ENCODE results near the gene DKK3.

Gene DKK3

DNA sequence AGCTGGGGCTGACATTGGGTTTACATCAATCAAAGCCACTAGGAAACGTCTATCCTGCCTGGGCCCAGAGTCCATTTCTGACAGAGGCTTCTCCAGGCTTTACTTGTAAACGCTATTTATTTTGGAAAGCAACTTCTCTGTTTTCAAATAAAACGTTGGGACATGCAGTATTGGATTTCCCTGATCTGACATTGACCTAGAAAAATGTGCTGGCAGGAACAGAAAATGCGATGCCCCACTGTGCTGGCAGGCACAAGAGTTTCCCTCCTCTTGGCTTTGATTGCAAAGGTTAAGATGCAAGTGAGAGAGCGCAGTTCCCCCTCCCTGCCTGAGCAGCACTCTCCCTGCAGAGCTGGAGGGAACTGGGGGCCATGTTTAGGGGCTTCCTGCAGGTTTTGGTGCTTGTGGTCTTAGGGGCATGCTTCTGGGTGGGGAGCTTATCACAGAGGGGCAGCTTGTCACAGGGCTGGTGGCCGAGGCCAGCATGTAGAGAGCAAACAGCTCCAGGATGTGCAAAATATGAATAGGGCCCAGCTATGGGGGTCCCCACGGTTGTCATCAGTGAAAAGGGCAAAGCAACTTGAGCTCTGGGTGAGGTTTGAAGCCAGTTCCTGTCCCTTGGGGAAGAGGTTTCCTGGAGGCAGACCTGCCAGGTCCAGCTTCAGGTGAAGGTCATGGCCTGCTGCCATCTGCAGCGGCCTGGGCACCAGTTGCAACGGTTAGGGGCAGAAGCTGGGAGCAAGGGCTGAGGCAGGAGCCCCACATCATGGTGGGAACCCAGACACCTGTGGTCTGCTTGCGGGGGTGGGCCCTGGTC is 42.3 kb upstream of the DKK3 start:
- H2AFZ ChIP-seq (ENCODE audit: low read length) = peak overlapping the region; percentile 18
- DNase-seq (ENCODE audit: low spot score) = no peak
- no peak overlapping the region for H3K4me3 ChIP-seq (ENCODE audit: low read length in 2 of 2)

GRCh38 chr11:12048936-12049790 is 40.7 kb upstream of the DKK3 start:
- H3K79me1 ChIP-seq (ENCODE audit: low read depth, low read length) = no peaks in the 10 kb centered on the region
- H3K4ac ChIP-seq (ENCODE audit: low read length) = no peak overlapping the region
- H3K9me3 ChIP-seq (replicated peaks in 1 of 2; ENCODE audit: control insufficient read depth in 2 of 2, insufficient read depth in 1 of 2, low read depth in 1 of 2, low read length in 2 of 2) = no peaks in the 10 kb centered on the region
- no peak overlapping the region for H3K4me3 ChIP-seq (ENCODE audit: low read length in 2 of 2)
- H3K9ac ChIP-seq (ENCODE audit: low read depth, low read length, poor library complexity) = peak overlapping the region; percentile 22
- DNase-seq (ENCODE audit: low spot score) = no peak
- no peak overlapping the region for H3K23ac ChIP-seq (ENCODE audit: low read depth, low read length, poor library complexity)
- H3K4me2 ChIP-seq (ENCODE audit: insufficient read depth, low read length, poor library complexity, severe bottlenecking) = no peak overlapping the region
- WGBS, 2 donors (ENCODE audit: extremely low coverage in 2 of 2, insufficient read length in 2 of 2, insufficient replicate concordance in 1 of 2) = no CpG with 5 or more reads among the region's 18 CpGs
- no peak overlapping the region for H4K8ac ChIP-seq (ENCODE audit: low read depth, low read length)
- H2AFZ ChIP-seq (ENCODE audit: low read length) = no peak overlapping the region
- H3K4me1 ChIP-seq (ENCODE audit: control insufficient read depth in 2 of 2, insufficient read depth in 1 of 2, low read depth in 1 of 2, low read length in 2 of 2) = no peaks in the 10 kb centered on the region
- no peak overlapping the region for H3K14ac ChIP-seq (ENCODE audit: low read length)
- H3K27ac ChIP-seq (replicated peaks; ENCODE audit: low read length) = no peak overlapping the region
- H3K27me3 ChIP-seq (ENCODE audit: control insufficient read depth in 3 of 3, insufficient read depth in 3 of 3, low read depth in 1 of 3, low read length in 3 of 3) = peaks cover 0 to 3% (median 0%) of the 10 kb centered on the region in 3 experiments
- H4K91ac ChIP-seq (ENCODE audit: low read depth, low read length, poor library complexity) = no peak overlapping the region
- no peak overlapping the region for H2BK120ac ChIP-seq (ENCODE audit: low read depth, low read length)
- no peak overlapping the region for H3K18ac ChIP-seq (ENCODE audit: low read length)
- no peak overlapping the region for H2BK5ac ChIP-seq (ENCODE audit: low read length)
- H3K36me3 ChIP-seq (replicated peaks in 1 of 2; ENCODE audit: control insufficient read depth in 2 of 2, insufficient read depth in 2 of 2, low read length in 2 of 2) = no peaks in the 10 kb centered on the region
- H2AK5ac ChIP-seq (ENCODE audit: low read depth, low read length) = no peak overlapping the region
- no peak overlapping the region for H2BK12ac ChIP-seq (ENCODE audit: low read length)
- H2BK15ac ChIP-seq (ENCODE audit: low read length) = no peak overlapping the region

More for the DNA sequence above, 42.3 kb upstream of the DKK3 start:
- Histone ChIP-seq H3K4me1 (ENCODE audit: control insufficient read depth in 2 of 2, insufficient read depth in 1 of 2, low read depth in 1 of 2, low read length in 2 of 2) (no peaks in the 10 kb centered on the region), H3K18ac (ENCODE audit: low read length) (peak overlapping the region; percentile 29), H3K9ac (ENCODE audit: low read depth, low read length, poor library complexity) (no peak overlapping the region), H2BK120ac (ENCODE audit: low read depth, low read length) (no peak overlapping the region), H3K9me3 (replicated peaks in 1 of 2; ENCODE audit: control insufficient read depth in 2 of 2, insufficient read depth in 1 of 2, low read depth in 1 of 2, low read length in 2 of 2) (no peaks in the 10 kb centered on the region), H4K91ac (ENCODE audit: low read depth, low read length, poor library complexity) (no peak overlapping the region), H3K79me1 (ENCODE audit: low read depth, low read length) (no peaks in the 10 kb centered on the region), H2BK5ac (ENCODE audit: low read length) (no peak overlapping the region), H3K36me3 (replicated peaks in 1 of 2; ENCODE audit: control insufficient read depth in 2 of 2, insufficient read depth in 2 of 2, low read length in 2 of 2) (no peaks in the 10 kb centered on the region), H2BK12ac (ENCODE audit: low read length) (no peak overlapping the region), H2AK5ac (ENCODE audit: low read depth, low read length) (peak overlapping the region; percentile 24), H3K27ac (replicated peaks; ENCODE audit: low read length) (no peak overlapping the region), H3K4ac (ENCODE audit: low read length) (no peak overlapping the region), H3K27me3 (ENCODE audit: control insufficient read depth in 3 of 3, insufficient read depth in 3 of 3, low read depth in 1 of 3, low read length in 3 of 3) (peaks cover 0 to 3% (median 0%) of the 10 kb centered on the region in 3 experiments), H3K14ac (ENCODE audit: low read length) (no peak overlapping the region), H3K23ac (ENCODE audit: low read depth, low read length, poor library complexity) (no peak overlapping the region), H3K4me2 (ENCODE audit: insufficient read depth, low read length, poor library complexity, severe bottlenecking) (no peak overlapping the region), H2BK15ac (ENCODE audit: low read length) (no peak overlapping the region), H4K8ac (ENCODE audit: low read depth, low read length) (no peak overlapping the region)
- no CpG with 5 or more reads among the region's 10 CpGs for WGBS, 2 donors (ENCODE audit: extremely low coverage in 2 of 2, insufficient read length in 2 of 2, insufficient replicate concordance in 1 of 2)

DNA sequence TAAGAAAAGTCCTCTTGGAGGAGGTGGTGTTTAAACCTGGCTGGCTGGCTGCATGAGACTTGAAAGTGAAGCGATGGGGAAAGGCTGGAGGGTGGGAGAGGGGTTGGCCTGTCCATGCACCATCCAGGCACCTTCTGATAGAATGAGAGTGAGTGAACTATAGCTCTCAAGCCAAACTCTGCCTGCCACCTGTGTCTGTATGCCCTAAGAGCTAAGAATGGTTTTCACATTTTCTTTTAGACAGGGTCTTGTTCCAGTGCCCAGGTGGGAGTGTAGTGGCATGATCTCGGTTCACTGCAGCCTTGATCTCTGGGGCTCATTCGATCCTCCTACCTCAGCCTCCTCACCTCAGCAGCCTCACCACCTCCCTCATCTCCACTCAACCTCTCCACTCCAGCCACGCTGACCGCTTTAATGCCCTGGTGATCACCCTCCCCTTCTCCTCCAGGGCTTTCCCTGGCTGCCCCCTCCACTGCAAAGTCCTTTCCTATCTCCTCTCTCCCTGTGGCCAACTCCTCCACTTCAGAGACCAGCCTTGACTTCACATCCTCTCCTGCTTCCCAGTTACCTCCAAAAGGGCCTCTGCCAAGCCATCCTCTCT is 38.3 kb upstream of the DKK3 start:
- H3K4me1 ChIP-seq (ENCODE audit: control insufficient read depth in 2 of 2, insufficient read depth in 1 of 2, low read depth in 1 of 2, low read length in 2 of 2) = peaks cover 2 to 12% of the 10 kb centered on the region in 2 donors
- peak overlapping the region; percentile 77 for H2AFZ ChIP-seq (ENCODE audit: low read length)
- H2BK12ac ChIP-seq (ENCODE audit: low read length) = no peak overlapping the region
- H2BK120ac ChIP-seq (ENCODE audit: low read depth, low read length) = no peak overlapping the region
- H3K9ac ChIP-seq (ENCODE audit: low read depth, low read length, poor library complexity) = no peak overlapping the region
- H4K91ac ChIP-seq (ENCODE audit: low read depth, low read length, poor library complexity) = peak overlapping the region; percentile 35
- no peak overlapping the region for H2BK5ac ChIP-seq (ENCODE audit: low read length)
- H3K9me3 ChIP-seq (replicated peaks in 1 of 2; ENCODE audit: control insufficient read depth in 2 of 2, insufficient read depth in 1 of 2, low read depth in 1 of 2, low read length in 2 of 2) = peaks cover 0 to under 1% of the 10 kb centered on the region in 2 donors
- H3K4ac ChIP-seq (ENCODE audit: low read length) = no peak overlapping the region
- H3K23ac ChIP-seq (ENCODE audit: low read depth, low read length, poor library complexity) = no peak overlapping the region
- H3K18ac ChIP-seq (ENCODE audit: low read length) = no peak overlapping the region
- WGBS, 2 donors (ENCODE audit: extremely low coverage in 2 of 2, insufficient read length in 2 of 2, insufficient replicate concordance in 1 of 2) = no CpG with 5 or more reads among the region's 5 CpGs
- no peak overlapping the region for H3K27ac ChIP-seq (replicated peaks; ENCODE audit: low read length)
- peaks cover 0 to 3% (median 0%) of the 10 kb centered on the region in 3 experiments for H3K27me3 ChIP-seq (ENCODE audit: control insufficient read depth in 3 of 3, insufficient read depth in 3 of 3, low read depth in 1 of 3, low read length in 3 of 3)
- H3K36me3 ChIP-seq (replicated peaks in 1 of 2; ENCODE audit: control insufficient read depth in 2 of 2, insufficient read depth in 2 of 2, low read length in 2 of 2) = no peaks in the 10 kb centered on the region
- H3K79me1 ChIP-seq (ENCODE audit: low read depth, low read length) = no peaks in the 10 kb centered on the region
- H3K14ac ChIP-seq (ENCODE audit: low read length) = no peak overlapping the region
- no peak overlapping the region for H2AK5ac ChIP-seq (ENCODE audit: low read depth, low read length)
- H2BK15ac ChIP-seq (ENCODE audit: low read length) = no peak overlapping the region
- no peak overlapping the region for H4K8ac ChIP-seq (ENCODE audit: low read depth, low read length)
- H3K4me2 ChIP-seq (ENCODE audit: insufficient read depth, low read length, poor library complexity, severe bottlenecking) = no peak overlapping the region
- no peak for DNase-seq (ENCODE audit: low spot score)
- no peak overlapping the region for H3K4me3 ChIP-seq (ENCODE audit: low read length in 2 of 2)
